ENCODE measurements around the gene TRPC4AP.

DNA sequence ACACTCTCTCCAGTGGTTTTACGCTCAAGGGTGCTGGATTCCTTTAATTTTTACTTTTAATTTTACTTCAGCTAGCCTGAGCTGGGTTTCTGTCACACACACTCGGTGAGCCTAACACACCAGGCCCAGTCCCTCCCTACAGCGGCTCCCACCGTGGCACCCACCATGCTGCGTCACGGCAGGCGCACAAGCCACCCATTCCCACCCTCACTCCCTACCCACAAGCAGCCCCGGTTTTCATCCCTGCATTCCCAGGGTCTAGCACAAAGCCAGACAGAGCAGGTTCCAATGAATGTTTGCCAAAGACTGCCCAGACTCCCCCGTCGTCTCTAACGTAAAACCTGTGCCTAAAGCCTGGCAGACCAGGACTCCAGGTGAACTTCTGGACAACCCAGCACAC is 86.6 kb downstream of the TRPC4AP start:
- TF ChIP-seq, protein P1, sequence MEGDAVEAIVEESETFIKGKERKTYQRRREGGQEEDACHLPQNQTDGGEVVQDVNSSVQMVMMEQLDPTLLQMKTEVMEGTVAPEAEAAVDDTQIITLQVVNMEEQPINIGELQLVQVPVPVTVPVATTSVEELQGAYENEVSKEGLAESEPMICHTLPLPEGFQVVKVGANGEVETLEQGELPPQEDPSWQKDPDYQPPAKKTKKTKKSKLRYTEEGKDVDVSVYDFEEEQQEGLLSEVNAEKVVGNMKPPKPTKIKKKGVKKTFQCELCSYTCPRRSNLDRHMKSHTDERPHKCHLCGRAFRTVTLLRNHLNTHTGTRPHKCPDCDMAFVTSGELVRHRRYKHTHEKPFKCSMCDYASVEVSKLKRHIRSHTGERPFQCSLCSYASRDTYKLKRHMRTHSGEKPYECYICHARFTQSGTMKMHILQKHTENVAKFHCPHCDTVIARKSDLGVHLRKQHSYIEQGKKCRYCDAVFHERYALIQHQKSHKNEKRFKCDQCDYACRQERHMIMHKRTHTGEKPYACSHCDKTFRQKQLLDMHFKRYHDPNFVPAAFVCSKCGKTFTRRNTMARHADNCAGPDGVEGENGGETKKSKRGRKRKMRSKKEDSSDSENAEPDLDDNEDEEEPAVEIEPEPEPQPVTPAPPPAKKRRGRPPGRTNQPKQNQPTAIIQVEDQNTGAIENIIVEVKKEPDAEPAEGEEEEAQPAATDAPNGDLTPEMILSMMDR (conservative IDR thresholded peaks at IDR 0.05; ENCODE audit: low read length) = no peak
- TF ChIP-seq EZH2phosphoT487 (IDR thresholded peaks at IDR 0.05; ENCODE audit: borderline replicate concordance) = no peak

Measured in Loucy (cell line).